NOMO-1 treated with dmso at 0.1 percent for 144 hours (cell line): Measurements from ENCODE around the gene VPS37B.
"Not testable (repeated sequence)": the region's sequence is repeated elsewhere in the genome, so short reads cannot be mapped to it uniquely, and the experiment has no call there.

Source experiments
- DNase-seq: peaks from one replicate; lab custom pipeline; 2025; ENCODE audit not compliant: unreplicated experiment; lab: John Stamatoyannopoulos, UW

Gene VPS37B

DNA sequence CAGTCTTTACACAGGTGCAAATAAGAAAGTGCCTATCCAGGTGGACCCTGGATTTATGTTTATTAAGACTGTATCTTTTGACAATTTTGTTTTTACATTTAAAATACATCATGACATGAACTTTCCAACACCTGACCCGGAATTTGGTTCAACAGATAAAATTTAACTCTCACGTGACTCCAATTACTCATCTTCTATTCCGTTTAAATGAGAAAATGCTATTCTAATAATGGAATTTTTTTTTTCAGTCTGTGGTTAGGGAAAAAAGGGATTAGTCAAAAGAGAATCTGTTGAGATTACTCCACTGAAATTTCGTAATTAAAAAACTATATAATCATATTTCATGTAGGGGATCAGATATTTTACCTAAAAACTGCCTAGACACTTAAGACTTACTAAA is 11.1 kb downstream of the VPS37B start:
- no peak for DNase-seq

DNA sequence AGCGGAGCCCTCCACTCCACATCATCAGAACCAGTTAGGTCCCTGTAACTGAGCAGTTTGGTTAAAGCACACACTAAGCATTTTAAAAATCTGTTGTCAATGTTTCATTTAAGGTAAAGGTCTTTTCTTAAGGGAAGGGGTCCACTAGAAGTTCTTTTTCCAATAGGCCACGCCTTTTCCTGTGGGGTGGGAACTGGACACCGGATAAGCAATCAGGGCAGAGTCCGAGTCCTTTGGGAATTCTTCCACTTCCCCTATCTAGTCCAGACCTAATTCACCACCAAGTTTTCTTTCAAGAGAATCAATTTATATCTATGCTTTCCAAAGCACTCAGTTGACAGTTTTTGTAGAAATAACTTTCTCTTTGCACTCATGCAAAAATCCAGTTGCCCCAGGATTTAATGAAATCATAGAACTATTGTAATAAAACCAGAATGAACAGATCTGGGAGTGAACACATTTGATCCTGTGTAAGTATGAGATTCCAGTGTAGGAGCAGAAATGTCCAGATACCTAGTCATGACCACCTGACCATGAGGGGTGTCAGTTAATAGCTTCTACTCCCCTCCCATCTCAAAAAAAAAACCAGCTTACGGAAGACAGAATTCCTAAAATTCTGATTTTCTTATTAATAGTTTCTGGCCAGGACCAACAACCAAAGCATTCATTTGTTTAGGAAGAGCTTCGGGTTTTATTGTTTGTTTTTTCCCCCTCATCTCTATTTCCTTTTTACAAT is 11.7 kb downstream of the VPS37B start:
- no peak for DNase-seq

DNA sequence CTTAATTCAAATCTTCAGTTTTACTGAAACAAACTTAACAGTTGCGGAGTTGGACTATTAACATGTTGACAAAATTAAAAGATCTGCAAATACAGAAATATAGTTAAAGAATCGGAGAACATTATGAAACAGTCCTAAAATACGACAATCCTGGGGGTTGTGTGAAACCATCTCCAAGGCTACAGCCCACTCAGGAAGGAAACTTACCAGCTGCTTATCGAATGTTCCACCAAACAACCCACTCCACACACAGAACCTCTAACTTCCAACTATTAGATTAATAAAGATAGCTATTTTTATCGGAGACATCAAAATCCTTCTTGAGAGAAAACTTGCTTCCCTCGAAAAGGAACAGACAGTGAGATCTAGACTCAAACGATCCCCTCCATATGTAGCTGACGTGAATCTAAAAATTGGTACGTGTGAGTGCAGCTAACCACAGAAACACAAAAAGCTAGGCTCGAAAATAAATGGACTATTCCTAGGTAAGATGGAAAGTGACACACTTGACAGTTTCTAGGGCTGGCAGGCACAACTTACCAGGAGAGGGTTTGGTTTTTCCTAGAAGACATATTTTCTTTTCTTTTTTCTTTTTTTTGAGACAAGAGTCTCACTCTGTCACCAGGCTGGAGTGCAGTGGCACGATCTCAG is 12.9 kb downstream of the VPS37B start:
- no peak for DNase-seq

DNA sequence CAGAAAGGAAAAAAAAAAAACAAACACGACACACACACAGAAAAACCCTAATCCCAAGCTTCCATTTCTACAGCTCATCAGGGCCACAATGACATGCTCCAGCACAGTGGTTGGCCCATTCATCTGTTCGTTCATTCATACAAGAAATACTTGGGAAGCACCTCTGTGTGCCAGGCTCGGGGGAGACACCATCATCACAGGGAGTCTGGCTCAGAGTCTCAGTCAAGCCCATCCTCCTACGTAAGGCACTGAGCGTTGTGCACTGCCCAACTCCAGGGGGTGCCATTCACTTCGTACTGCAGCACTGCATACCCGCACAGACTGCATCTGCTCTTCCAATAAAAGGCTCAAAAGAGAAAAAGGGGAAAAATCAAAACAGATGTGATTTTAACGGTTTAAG is 15.3 kb downstream of the VPS37B start:
- no peak for DNase-seq

DNA sequence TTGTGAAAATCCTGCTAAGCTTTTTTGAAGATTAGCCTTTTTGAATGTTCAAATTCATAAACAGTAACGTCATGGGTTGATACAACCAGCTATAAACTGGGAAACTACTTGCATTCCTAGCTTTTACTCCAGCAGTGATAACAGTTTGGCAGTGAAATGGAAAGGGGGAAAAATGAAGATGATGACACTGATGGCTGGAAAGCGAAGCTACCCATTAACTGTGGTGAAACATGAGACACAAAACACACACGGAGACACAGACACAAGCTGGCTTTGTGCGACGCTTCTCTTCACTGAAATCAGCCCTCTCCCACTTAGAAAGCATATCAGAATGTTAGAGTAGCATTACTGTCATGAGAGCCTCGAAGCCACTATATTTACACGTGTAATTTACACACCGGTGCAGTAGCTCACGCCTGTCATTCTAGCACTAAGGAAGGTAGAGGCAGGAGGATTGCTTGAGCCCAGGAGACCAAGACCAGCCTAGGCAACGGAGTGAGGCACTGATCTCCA is 15.7 kb downstream of the VPS37B start:
- no peak for DNase-seq

DNA sequence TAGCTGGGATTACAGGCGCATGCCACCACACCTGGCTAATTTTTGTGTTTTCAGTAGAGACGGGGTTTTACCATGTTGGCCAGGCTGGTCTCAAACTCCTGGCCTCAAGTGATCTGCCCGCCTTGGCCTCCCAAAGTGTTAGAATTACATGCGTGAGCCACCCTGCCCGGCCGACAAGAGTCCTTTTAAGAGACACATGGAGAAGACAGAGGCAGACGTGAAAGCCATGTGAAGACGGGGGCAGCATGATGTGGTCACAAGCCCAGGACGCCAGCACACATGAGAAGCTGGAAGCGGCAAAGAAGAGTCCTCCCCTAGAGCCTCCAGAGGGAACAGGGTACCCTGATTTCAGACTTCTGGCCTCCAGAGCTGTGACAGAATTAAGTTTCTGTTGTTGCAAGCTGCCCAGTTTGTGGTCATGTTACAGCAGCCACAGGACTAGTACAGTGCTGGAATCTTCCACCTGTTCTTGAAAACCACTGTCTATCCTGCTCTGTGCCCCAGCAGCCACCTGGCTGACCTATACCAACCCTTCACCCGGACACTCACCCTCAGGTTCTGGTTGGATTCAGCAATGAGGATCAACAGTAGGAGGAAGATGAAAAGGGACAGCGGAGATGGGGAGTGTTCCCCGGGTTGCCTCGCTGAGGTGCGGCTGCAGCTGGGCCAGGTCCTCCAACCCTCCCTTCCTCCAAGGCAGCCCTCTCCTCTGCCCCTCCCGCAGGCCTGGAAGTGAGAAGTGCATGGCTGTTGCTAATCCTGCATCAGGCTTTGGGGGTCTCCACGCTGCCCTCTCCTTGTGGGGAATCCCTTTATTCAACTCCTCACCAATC is 16.9 kb downstream of the VPS37B start:
- DNase-seq = no peak

DNA sequence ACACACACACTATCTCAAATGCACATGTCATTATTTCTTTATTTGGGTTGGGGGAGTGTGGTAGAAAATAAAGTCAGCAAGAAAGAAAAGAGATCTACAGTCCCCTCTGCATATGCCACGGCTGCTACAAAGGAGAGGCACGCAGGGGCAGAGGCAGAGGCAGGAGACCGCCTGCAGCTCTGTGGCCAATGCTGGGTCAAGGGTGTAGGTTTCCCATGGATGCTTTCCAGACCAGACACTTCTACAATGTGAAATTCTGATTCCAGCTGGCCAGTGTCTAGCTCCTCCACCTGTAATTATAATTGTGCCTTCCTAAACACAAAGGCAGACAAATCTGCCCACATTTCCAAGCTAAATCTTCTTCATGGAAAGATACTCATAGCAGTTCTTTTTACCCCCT is 19.2 kb downstream of the VPS37B start:
- no peak for DNase-seq

DNA sequence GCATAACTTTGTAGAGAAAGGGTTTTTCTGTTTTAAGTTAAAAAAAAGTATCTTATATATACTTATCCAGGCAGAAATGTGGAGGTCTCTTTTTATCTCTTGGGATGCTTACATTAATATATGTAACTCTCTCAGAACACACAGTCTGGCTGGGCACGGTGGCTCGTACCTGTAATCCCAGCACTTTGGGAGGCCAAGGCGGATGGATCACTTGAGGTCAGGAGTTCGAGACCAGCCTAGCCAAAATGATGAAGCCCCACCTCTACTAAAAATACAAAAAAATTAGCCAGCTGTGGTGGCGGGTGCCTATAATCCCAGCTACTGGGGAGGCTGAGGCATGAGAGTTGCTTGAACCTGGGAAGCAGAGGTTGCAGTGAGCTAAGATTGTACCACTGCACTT is 19.6 kb downstream of the VPS37B start:
- DNase-seq = not testable (repeated sequence)

DNA sequence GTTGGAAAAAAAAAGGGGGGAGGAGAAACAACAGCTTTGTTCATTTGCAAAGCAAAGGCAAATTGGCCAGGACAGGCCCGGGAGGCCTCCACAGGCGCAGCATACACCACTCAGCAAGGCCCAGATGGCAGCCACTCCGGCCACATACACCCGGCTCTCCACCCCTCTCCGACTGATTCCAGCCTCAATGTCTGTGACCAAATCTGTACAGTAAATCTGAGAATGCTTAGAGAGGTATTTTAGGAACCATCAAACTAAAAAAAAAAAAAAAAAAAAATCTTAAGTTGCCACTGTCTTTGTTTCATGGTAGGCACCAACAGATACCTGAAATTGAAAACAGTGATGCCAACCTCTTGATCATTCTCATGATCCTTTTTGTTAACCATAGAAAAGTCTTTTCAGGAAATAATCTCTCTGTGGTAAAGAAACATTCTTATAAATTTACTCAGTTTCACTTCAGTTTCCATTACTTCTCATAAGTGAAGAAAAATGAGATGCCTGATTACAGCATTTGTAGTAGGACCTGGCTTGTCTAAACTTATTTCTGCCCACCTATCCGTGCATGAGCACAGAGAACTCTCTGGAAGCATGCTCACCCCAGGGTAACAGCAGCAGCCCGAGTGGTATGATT is 20.2 kb downstream of the VPS37B start:
- no peak for DNase-seq

DNA sequence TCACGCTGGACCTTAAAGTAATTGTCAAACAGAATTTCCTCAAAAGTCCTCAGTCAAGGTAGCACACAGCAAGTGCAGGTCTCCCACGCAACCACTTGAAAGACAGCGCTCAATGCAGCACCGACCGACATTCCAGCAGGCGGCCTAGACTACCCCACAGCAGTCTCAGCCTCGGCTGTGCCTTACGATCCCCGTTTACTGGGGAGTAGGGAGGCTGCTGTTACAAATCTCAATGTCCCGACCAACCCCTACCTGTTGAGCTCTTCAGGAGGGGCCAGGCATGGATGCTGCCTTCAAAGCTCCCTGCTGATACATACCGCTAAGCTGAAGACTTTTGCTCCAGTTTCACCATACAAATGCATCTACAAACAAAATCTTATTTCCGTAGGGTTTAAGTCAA is 21.8 kb downstream of the VPS37B start:
- DNase-seq = no peak

DNA sequence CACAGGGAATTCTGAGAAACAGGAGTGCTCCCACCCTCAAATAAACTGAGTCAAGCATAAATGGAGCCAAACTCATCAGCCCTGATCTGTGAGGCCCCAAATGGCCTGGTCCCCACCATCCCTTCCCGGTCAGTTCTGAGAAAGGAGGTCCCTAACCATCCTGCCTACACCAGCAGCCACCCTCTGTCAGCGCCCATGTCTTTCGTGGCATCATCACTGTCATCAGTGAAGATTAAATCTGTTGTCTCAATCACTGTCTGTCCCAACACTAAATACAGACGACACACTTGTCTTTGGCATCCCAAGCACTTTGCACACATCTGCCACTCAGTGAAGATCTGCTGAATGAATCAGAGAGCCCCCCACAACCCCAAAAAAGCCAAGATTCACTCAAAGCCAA is 22.4 kb downstream of the VPS37B start:
- DNase-seq = no peak

DNA sequence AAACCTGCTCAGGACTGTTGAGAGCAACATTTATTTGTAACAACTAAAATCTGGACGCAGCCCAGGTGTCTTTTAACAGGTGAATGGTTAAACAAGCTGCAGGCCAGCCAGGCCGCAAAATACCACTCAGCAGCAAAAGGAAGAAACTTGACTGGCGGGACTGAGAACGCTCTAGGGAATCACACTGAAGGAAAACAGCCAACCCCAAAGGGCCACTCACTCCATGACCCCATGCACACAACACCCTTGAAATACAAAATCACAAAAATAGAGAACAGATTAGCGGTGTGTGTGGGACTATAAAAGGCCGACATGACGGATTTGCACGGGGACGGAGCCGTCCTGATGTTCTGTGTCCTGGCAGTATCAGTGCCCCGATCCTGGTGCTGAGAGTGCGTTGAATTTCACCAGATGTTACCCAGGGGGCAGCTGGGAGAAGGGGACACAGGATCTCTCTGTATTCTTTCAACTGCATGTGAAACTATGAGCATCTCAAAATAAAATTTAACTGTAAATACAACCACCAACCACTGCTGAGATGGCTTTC is 23.0 kb downstream of the VPS37B start:
- no peak for DNase-seq

DNA sequence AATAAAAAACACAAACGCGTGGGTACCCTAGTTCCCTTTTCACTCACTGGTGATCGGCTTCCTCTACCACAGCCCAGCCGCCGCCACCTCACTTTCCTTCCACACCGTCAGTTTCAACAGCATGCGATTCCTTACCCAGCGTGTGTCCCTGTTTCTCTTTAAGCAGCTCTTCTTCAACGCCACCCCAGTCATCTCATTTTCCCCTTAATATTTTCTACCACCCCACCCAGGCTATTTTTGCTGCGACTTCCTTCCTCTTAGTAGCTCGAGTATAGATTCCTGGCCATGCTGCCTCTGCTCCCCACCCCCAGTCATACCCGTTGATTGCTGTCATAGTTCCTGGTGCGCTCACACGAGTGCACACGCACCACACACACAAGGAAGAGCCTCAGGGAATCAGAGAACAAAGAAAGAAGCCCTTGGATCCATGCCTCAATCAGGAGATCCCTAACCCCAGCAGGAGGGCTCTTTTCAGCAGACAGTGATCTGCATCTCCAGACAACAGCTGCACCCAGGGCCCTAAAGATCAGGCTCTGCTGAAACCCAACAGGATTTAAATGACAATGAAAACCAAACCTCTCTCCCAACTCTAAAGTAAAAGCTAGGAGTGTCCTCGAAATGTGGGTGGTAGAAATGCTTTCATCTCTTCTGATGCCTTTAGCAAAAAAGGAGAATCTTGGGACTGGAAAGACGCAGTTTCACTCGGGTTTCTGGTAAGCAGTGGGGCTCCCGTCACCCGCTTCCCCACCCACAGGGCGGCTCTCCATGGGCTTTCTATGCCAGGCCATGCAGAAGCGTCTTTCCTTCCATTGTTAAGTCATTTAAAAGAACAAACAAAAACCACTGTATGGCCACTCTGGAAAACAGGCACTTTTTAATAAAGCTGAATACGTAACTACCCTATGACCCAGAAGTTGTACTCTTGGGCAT is 23.8 kb downstream of the VPS37B start:
- DNase-seq = peak; percentile 96

DNA sequence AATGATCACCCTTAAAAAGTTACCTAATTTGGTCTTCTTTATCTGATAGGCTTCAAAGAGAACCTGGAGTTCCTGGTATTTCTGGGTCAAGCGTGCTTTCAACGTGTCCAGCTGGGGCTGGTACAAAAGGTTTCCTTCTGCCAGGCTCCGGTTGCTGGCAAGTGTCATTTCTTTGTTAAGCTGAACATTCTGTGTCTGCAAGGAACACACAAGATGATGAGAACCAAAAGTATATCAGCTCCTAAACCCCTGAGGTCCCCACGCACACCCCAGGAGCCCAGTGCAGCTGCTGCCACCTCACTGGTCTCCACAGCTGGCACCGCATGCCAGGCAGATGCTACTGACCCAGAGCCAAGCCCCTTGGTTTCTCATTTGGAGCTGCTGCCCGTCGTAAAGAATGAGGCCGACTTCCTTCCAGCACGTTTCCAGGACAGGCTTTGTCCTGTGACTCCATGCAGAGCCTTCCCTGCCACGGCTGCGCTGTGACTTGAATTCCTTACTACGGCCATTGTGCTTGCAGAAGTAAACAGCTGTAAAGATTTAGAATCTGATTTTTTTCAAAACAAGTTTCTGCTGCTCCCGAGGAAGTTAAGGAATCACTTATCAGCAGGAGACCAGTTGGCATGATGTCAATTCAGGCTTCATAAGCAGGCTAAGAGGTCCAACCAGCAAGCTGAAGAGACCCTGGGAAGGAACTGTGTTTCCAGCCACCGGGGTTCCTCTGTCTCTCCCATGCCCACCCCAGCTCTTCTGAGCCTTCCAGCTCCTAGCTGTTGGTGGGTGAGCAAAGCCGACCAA is 24.9 kb downstream of the VPS37B start:
- DNase-seq = no peak

DNA sequence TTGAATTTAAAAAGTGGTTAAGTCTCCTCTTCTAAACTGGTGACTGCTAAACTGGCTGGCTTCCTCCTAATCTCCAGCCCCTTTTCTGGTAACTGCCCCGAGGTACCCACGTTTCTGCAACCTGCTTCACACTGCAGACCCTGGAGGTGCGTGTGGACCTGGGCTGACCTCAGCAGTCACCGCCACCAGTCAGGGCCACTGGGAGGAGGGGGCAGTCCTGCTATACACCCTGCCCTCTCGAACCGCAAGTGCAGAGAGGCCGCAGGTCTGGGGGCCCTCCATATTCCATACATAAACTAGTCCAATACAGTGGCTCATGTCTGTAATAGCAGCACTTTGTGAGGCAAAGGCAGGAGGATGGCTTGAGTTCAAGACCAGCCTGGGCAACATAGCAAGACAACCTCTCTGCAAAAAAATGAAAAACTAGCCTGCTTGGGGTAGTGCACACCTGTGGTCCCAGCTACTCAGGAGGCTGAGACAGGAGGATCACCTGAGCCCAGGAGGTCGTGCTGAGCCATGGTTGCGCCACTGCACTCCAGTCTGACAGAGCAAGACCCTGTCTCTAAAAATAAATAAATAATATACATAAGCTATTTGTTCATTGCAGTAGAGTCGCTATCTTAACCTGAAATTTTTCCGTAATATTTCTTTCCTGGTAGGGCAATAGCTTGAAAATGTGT is 25.6 kb downstream of the VPS37B start:
- DNase-seq = no peak

DNA sequence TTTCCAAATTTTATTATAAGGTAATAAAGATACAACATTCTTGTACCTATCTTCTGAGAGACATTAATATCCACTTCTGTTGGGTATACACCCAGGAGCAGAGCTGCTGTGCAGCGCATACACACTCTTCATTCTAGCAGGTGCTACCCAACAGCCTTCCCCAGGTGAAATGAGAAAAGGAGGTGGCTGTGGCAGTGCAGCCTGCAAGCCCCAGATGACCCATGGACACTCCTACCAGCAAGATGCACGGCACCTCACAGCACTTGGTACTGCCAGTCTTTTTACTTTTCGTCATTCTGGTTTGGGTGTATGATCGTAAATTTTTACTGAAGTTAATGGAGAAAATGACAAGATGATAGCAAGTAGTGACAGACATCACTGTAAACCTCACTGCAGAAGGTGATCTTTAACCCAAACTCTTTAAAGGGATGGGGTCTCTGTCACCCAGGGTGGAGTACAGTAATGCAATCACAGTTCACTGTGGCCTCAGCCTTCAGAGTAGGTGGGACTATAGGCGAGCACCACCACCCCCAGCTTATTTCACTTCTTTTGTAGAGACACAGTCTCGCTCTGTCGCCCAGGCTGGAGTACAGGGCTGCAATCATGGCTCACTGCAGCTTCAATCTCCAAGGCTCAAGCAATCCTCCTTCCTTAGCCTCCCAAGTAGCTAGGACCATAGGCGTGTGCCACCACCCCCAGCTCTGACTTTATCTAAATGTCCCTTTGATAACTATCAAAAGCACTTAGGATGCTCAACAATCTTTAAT is 26.5 kb downstream of the VPS37B start:
- no peak for DNase-seq

DNA sequence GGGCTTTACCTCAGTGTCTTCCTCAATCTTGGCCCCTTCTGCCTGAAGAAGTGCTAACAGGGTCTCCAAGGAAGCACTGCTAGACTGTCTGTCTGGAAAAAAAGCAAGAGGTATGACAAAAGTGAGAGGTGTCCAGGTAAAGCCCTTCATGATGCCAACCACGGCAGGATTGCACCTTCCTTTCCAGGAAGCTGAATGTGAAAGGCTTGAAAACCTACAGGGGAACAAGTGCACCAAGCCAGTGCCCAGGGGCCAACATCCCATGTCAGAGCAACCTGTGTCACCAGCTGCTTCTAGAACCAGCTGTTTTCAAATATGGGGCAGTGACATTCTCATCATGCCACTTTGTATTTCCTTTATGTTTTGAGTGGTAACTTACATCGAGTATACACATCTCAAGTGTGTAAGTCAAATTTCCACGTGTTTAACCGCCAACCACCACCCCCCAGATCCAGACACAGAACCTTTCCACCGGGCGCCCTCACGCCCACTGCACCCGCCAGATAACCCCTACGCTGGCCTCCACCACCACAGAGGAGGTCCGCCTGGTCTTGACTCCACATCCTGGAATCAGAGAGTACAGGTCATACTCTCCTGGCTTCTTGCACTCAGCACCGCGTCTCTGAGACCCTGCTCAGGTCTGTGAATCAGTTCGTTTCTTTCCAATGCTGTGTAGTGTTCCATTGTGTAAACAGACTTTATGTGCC is 27.3 kb downstream of the VPS37B start:
- DNase-seq = no peak
